SU-DHL-6 (cell line): Measurements from ENCODE around the gene DENND6B.

ENCODE experiments used
- H2AFZ ChIP-seq: fragments of 200-600 bp; sonication (generic); 2 replicates; pipeline ENCODE4 v1.6.1; 2014; ENCODE audit warnings: low read depth, mild to moderate bottlenecking, moderate library complexity, mixed read lengths, antibody characterized with exemption, low read length; ENCODE audit not compliant: severe bottlenecking
- H3F3A ChIP-seq: fragments of 200-600 bp; shearing (Covaris generic); 2 replicates; pipeline ENCODE4 v1.6.0; 2016; ENCODE audit warnings: antibody characterized with exemption, mild to moderate bottlenecking; ENCODE audit not compliant: insufficient read depth
- H3K27ac ChIP-seq: fragments of 200-600 bp; sonication (generic); 2 replicates; pipeline ENCODE4 v1.5.1; 2016; ENCODE audit warnings: low read depth, mild to moderate bottlenecking, low read length, moderate library complexity, mixed read lengths
- H3K27me3 ChIP-seq: fragments of 200-600 bp; sonication (generic), shearing (Covaris generic); 2 replicates; pipeline ENCODE4 v1.6.0; 2014; ENCODE audit warnings: mild to moderate bottlenecking, low read length
- H3K36me3 ChIP-seq: fragments of 200-600 bp; sonication (generic); 2 replicates; pipeline ENCODE4 v1.6.1; 2014; ENCODE audit warnings: mild to moderate bottlenecking, low read length, mixed read lengths
- H3K4me2 ChIP-seq: fragments of 300-600, 200-600 bp; shearing (Covaris generic), sonication (generic); 2 replicates; pipeline ENCODE4 v1.6.0; 2014; ENCODE audit warnings: low read length, low read depth, mild to moderate bottlenecking; ENCODE audit not compliant: poor library complexity, severe bottlenecking
- H3K4me3 ChIP-seq: fragments of 200-600 bp; sonication (generic); 2 replicates; pipeline ENCODE4 v1.5.1; 2014; ENCODE audit warnings: antibody characterized with exemption, low read length, mild to moderate bottlenecking, mixed read lengths; ENCODE audit not compliant: insufficient read depth, poor library complexity, severe bottlenecking
- H3K79me2 ChIP-seq: fragments of 200-600 bp; sonication (generic); 2 replicates; pipeline ENCODE4 v1.6.1; 2014; ENCODE audit warnings: mild to moderate bottlenecking, low read length, moderate library complexity; ENCODE audit not compliant: insufficient read depth
- H3K9ac ChIP-seq: fragments of 200-600 bp; sonication (generic); 2 replicates; pipeline ENCODE4 v1.7.0; 2014; ENCODE audit warnings: mild to moderate bottlenecking, low read length
- H3K9me2 ChIP-seq: fragments of 200-600 bp; sonication (generic); replicated peaks from 2 replicates; pipeline ENCODE4 v1.6.1; 2014; ENCODE audit warnings: low read length; ENCODE audit not compliant: insufficient read depth
- H3K9me3 ChIP-seq: fragments of 200-600 bp; sonication (generic); 2 replicates; pipeline ENCODE4 v1.6.1; 2014; ENCODE audit warnings: low read length, mixed read lengths; ENCODE audit not compliant: insufficient read depth
- H4K20me1 ChIP-seq: fragments of 200-600 bp; sonication (generic); 2 replicates; pipeline ENCODE4 v1.6.1; 2014; ENCODE audit warnings: low read depth, mild to moderate bottlenecking, antibody characterized with exemption, low read length, moderate library complexity, mixed read lengths
- EZH2phosphoT487 ChIP-seq: fragments of 200-600 bp; sonication (generic), shearing (Covaris generic); conservative IDR thresholded peaks from 2 replicates; pipeline ENCODE4 v1.6.1; 2018; ENCODE audit warnings: mild to moderate bottlenecking, antibody characterized with exemption, low read length, moderate library complexity, mixed read lengths
- TF ChIP-seq, protein P1 (sequence below): fragments of 200-600 bp; sonication (generic); IDR thresholded peaks from one replicate; pipeline ENCODE4 v1.5.1; 2017; ENCODE audit warnings: antibody characterized with exemption, mild to moderate bottlenecking, low read length, moderate library complexity; ENCODE audit not compliant: insufficient read depth, poor library complexity, severe bottlenecking

DENND6B gene

DNA sequence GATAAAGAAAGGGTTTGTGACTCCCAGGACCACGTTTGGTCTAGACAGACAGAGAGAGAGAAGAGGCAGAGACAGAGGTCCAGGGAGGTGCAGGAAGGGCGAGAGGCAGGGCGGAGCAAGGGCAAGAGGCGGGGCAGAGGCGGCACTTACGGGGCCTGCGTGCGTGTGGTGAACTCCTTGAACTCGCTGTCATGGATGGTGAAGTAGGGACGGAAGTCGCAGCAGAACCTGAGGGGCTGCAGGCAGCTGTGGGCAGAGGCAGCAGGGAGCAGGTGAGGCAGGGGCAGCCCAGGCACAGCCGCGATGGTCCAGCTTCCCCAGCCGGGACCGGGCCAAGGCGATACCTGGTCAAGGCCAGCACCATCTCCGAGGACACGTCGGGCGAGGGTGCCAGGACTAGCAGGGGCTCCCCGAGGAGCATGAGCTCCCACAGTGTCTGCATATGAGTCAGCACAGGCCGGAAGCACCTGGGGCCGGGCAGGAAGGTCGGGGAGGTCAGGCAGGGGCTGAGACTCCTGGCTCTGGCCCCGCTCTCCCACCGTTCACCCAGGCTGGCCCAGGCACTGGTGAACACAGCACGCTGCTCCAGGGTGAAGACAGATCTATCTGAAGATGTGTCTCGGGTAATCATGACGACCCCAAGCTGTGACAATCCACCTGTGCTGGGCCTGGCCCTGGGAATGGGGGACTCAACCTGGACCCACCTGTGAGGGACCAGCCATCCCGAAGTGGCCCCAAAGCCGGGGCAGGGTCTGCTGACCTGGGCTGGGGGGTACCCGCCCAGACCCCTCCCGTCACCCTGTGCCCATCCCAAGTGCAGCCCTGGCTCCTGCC is 12.1 kb downstream of the DENND6B start:
- TF ChIP-seq EZH2phosphoT487 = no peak
- TF ChIP-seq, protein P1, sequence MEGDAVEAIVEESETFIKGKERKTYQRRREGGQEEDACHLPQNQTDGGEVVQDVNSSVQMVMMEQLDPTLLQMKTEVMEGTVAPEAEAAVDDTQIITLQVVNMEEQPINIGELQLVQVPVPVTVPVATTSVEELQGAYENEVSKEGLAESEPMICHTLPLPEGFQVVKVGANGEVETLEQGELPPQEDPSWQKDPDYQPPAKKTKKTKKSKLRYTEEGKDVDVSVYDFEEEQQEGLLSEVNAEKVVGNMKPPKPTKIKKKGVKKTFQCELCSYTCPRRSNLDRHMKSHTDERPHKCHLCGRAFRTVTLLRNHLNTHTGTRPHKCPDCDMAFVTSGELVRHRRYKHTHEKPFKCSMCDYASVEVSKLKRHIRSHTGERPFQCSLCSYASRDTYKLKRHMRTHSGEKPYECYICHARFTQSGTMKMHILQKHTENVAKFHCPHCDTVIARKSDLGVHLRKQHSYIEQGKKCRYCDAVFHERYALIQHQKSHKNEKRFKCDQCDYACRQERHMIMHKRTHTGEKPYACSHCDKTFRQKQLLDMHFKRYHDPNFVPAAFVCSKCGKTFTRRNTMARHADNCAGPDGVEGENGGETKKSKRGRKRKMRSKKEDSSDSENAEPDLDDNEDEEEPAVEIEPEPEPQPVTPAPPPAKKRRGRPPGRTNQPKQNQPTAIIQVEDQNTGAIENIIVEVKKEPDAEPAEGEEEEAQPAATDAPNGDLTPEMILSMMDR = no peak
- H3F3A ChIP-seq = peaks cover 20% of the 10 kb centered on the region
- H3K4me2 ChIP-seq = peak overlapping the region; percentile 77
- H3K36me3 ChIP-seq = no peaks in the 10 kb centered on the region
- no peaks in the 10 kb centered on the region for H3K9me3 ChIP-seq
- no peaks in the 10 kb centered on the region for H4K20me1 ChIP-seq
- H2AFZ ChIP-seq = peak overlapping the region; percentile 39
- peak overlapping the region; percentile 46 for H3K4me3 ChIP-seq
- H3K9me2 ChIP-seq = no peaks in the 10 kb centered on the region
- H3K27ac ChIP-seq = peak overlapping the region; percentile 86
- H3K79me2 ChIP-seq = no peaks in the 10 kb centered on the region
- H3K27me3 ChIP-seq = no peaks in the 10 kb centered on the region
- peak overlapping the region; percentile 70 for H3K9ac ChIP-seq

DNA sequence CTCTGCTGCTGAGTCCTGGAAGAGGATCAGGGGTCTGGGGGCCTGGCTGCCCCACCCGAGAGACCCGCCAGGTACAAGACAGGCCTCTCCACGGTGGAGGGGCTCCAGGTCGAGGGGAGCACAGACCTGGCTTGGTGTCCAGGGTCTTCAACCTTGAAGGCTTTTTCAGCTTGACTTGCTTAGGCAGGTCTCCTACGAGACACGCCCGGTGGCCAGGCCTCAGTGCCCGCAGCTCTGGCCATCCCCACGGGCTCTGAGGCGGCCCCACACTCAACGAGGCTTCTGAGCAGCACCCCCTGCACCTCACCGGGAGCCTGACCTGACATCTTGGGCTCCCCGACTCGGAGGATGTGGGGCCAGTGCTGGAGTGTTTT is 12.7 kb downstream of the DENND6B start:
- H3K9me3 ChIP-seq = no peaks in the 10 kb centered on the region
- no peaks in the 10 kb centered on the region for H3K9me2 ChIP-seq
- peak overlapping the region; percentile 46 for H3K4me3 ChIP-seq
- no peaks in the 10 kb centered on the region for H3K79me2 ChIP-seq
- H3K27ac ChIP-seq = peak overlapping the region; percentile 86
- H3K4me2 ChIP-seq = peak overlapping the region; percentile 77
- H3K27me3 ChIP-seq = no peaks in the 10 kb centered on the region
- H3K36me3 ChIP-seq = no peaks in the 10 kb centered on the region
- H3F3A ChIP-seq = peaks cover 20% of the 10 kb centered on the region
- H3K9ac ChIP-seq = peak overlapping the region; percentile 70
- H2AFZ ChIP-seq = peak overlapping the region; percentile 39
- TF ChIP-seq EZH2phosphoT487 = no peak
- TF ChIP-seq, protein P1 = no peak
- H4K20me1 ChIP-seq = no peaks in the 10 kb centered on the region

DNA sequence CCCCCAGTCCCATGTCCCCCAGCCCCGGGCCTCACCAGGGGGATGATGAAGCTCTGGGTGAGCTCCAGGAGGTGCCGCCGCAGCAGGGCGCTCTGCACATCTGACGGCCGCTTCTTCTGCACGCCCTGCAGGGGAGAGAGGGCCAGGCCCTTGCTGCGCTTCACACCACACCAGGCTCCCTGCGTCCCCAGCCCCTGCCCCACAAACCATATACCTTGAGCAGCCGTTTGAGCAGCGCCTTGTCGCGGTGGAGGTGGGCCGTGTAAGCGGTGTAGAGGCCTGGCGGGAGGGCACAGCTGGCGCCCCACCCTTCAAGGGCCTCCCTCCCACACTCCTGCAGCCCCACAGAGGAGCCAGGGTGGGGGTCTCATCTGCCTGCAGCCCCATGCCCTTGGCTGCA is 13.2 kb downstream of the DENND6B start:
- peak overlapping the region; percentile 70 for H3K9ac ChIP-seq
- H3K27me3 ChIP-seq = no peaks in the 10 kb centered on the region
- peaks cover 23% of the 10 kb centered on the region for H3F3A ChIP-seq
- H2AFZ ChIP-seq = no peak overlapping the region
- H3K27ac ChIP-seq = peak overlapping the region; percentile 86
- TF ChIP-seq, protein P1 = no peak
- TF ChIP-seq EZH2phosphoT487 = no peak
- no peaks in the 10 kb centered on the region for H3K9me2 ChIP-seq
- peak overlapping the region; percentile 46 for H3K4me3 ChIP-seq
- H4K20me1 ChIP-seq = no peaks in the 10 kb centered on the region
- H3K36me3 ChIP-seq = no peaks in the 10 kb centered on the region
- peak overlapping the region; percentile 77 for H3K4me2 ChIP-seq
- H3K79me2 ChIP-seq = no peaks in the 10 kb centered on the region
- H3K9me3 ChIP-seq = no peaks in the 10 kb centered on the region
